ENCODE measurements around the gene GSTA5.
"Not testable (repeated sequence)": the region's sequence is repeated elsewhere in the genome, so short reads cannot be mapped to it uniquely, and the experiment has no call there.

GSTA5 gene

GRCh38 chr6:52840763-52841585 is at the start of gene GSTA5:
TSS of gene GSTA5 (minus strand) at chr6:52840813.
- no peak for DNase-seq (ENCODE audit: low read depth in 2 of 2)

- DNase-seq (ENCODE audit: low read depth in 2 of 2): no peak
Measured at GRCh38 chr6:52890018-52890417, 49.4 kb upstream of the GSTA5 start.

- no peak for DNase-seq (ENCODE audit: low read depth in 2 of 2)
Measured at GRCh38 chr6:52887910-52888524, 47.4 kb upstream of the GSTA5 start.

- peak; percentile 13 to 41 for DNase-seq (ENCODE audit: low read depth in 2 of 2)
Measured at GRCh38 chr6:52881996-52882841, 41.6 kb upstream of the GSTA5 start.

- DNase-seq (ENCODE audit: low read depth in 2 of 2): no peak
Measured at GRCh38 chr6:52881662-52881995, 41.0 kb upstream of the GSTA5 start.

GRCh38 chr6:52877786-52878185 is 37.2 kb upstream of the GSTA5 start:
- DNase-seq (ENCODE audit: low read depth in 2 of 2): no peak

- DNase-seq (ENCODE audit: low read depth in 2 of 2): no peak
Measured at GRCh38 chr6:52877168-52877567, 36.6 kb upstream of the GSTA5 start.

- no peak for DNase-seq (ENCODE audit: low read depth in 2 of 2)
Measured at GRCh38 chr6:52876056-52876787, 35.6 kb upstream of the GSTA5 start.

- no peak for DNase-seq (ENCODE audit: low read depth in 2 of 2)
Measured at GRCh38 chr6:52872031-52872430, 31.4 kb upstream of the GSTA5 start.

GRCh38 chr6:52871621-52872020 is 31.0 kb upstream of the GSTA5 start:
- DNase-seq (ENCODE audit: low read depth in 2 of 2): no peak

- not testable (repeated sequence) for DNase-seq (ENCODE audit: low read depth in 2 of 2)
Measured at GRCh38 chr6:52870335-52871091, 29.9 kb upstream of the GSTA5 start.

- not testable (repeated sequence) for DNase-seq (ENCODE audit: low read depth in 2 of 2)
Measured at GRCh38 chr6:52868899-52869298, 28.3 kb upstream of the GSTA5 start.

- no peak for DNase-seq (ENCODE audit: low read depth in 2 of 2)
Measured at GRCh38 chr6:52868240-52868639, 27.6 kb upstream of the GSTA5 start.

- not testable (repeated sequence) for DNase-seq (ENCODE audit: low read depth in 2 of 2)
Measured at GRCh38 chr6:52861151-52861550, 20.5 kb upstream of the GSTA5 start.

GRCh38 chr6:52858416-52858815 is 17.8 kb upstream of the GSTA5 start:
- no peak for DNase-seq (ENCODE audit: low read depth in 2 of 2)

- DNase-seq (ENCODE audit: low read depth in 2 of 2): not testable (repeated sequence)
Measured at GRCh38 chr6:52856137-52856536, 15.5 kb upstream of the GSTA5 start.

GRCh38 chr6:52849137-52849536 is 8.5 kb upstream of the GSTA5 start:
- DNase-seq (ENCODE audit: low read depth in 2 of 2): no peak

- DNase-seq (ENCODE audit: low read depth in 2 of 2): no peak
Measured at GRCh38 chr6:52846002-52846401, 5.4 kb upstream of the GSTA5 start.

- no peak for DNase-seq (ENCODE audit: low read depth in 2 of 2)
Measured at GRCh38 chr6:52843605-52844004, 3.0 kb upstream of the GSTA5 start.

- peak; percentile 15 to 30 for DNase-seq (ENCODE audit: low read depth in 2 of 2)
Measured at GRCh38 chr6:52839124-52840055, 1.2 kb downstream of the GSTA5 start.

Data from stimulated activated CD8-positive, alpha-beta memory T cell treated with anti-CD3 and anti-CD28 coated beads, Interleukin-2, amount 100 ng/mL, for 48 hours (primary cell).